CD8-positive, alpha-beta memory T cell (primary cell): ENCODE measurements around the gene STK39. TPM values are rescaled to one million over a fixed set of nuclear protein-coding genes. Genes with fewer than 3 reads are reported as not detected.

Source experiments
- CTCF ChIA-PET: fragments of 350-600 bp; sonication (Branson Sonifier 250); formaldehyde crosslinking; loops from one replicate; lab custom pipeline; 2021; ENCODE audit warnings: antibody characterized with exemption; lab: Charles Lee
- POLR2A ChIA-PET: fragments of 350-600 bp; sonication (Branson Sonifier 250); formaldehyde crosslinking; loops from one replicate; lab custom pipeline; 2021; ENCODE audit warnings: antibody characterized with exemption; lab: Charles Lee
- DNase-seq, 5 donors: peaks; one replicate each; pipeline versions ENCODE4 v3.0.0 to v3.0.0-alpha.2; 2020 to 2022; ENCODE audit warnings: mixed read lengths in 1 of 5
- H3K27ac ChIP-seq: one replicate; pipeline ENCODE4 v1.7.0; 2013; ENCODE audit warnings: low read depth, mild to moderate bottlenecking, low read length, moderate library complexity
- H3K27me3 ChIP-seq: 2 replicates; pipeline ENCODE4 v1.7.0; 2013; ENCODE audit warnings: low read length, mild to moderate bottlenecking; ENCODE audit not compliant: insufficient read depth, poor library complexity, severe bottlenecking
- H3K36me3 ChIP-seq: 2 replicates; pipeline ENCODE4 v1.7.0; 2013; ENCODE audit warnings: mild to moderate bottlenecking, low read length, moderate library complexity; ENCODE audit not compliant: insufficient read depth
- H3K4me1 ChIP-seq: 2 replicates; pipeline ENCODE4 v1.7.0; 2013; ENCODE audit warnings: mild to moderate bottlenecking, low read length, moderate library complexity; ENCODE audit not compliant: insufficient read depth
- H3K4me3 ChIP-seq: 2 replicates; pipeline ENCODE4 v1.7.0; 2013; ENCODE audit warnings: mild to moderate bottlenecking, low read length
- H3K9me3 ChIP-seq: 2 replicates; pipeline ENCODE4 v1.7.0; 2013; ENCODE audit warnings: mild to moderate bottlenecking, low read length
- H3K27ac Mint-ChIP-seq, 8 donors: one replicate each; pipeline ENCODE4 v1.8.0; 2020 to 2021; ENCODE audit warnings: mixed read lengths in 8 of 8, mild to moderate bottlenecking in 6 of 8, inconsistent platforms in 3 of 8, moderate library complexity in 3 of 8
- H3K27me3 Mint-ChIP-seq, 2 donors: one replicate each; pipeline ENCODE4 v1.8.0; 2020 to 2021; ENCODE audit warnings: mixed read lengths in 2 of 2, mild to moderate bottlenecking in 1 of 2, moderate library complexity in 1 of 2
- H3K36me3 Mint-ChIP-seq, 3 donors: one replicate each; pipeline ENCODE4 v1.8.0; 2020 to 2021; ENCODE audit warnings: mixed read lengths in 3 of 3, inconsistent platforms in 1 of 3, mild to moderate bottlenecking in 1 of 3
- H3K4me1 Mint-ChIP-seq, 3 donors: one replicate each; pipeline ENCODE4 v1.8.0; 2020 to 2021; ENCODE audit warnings: mixed read lengths in 3 of 3, inconsistent platforms in 1 of 3, mild to moderate bottlenecking in 1 of 3
- H3K4me3 Mint-ChIP-seq, 7 donors: one replicate each; pipeline ENCODE4 v1.8.0; 2020 to 2021; ENCODE audit warnings: mixed read lengths in 7 of 7, mild to moderate bottlenecking in 6 of 7, moderate library complexity in 4 of 7, inconsistent platforms in 2 of 7
- H3K9me3 Mint-ChIP-seq, 5 donors: one replicate each; pipeline ENCODE4 v1.8.0; 2020 to 2022; ENCODE audit warnings: mixed read lengths in 5 of 5, mild to moderate bottlenecking in 3 of 5, moderate library complexity in 2 of 5, inconsistent platforms in 1 of 5
- polyA plus RNA-seq: library from polyadenylated mRNA; unstranded; fragments of 300-500 nt; fragmentation: Illumina TruSeq; gene quantifications from one replicate; pipeline ENCODE4 v1.2.3, GENCODE V29; 2021
- total RNA-seq, 2 experiments: library from RNA; stranded (reverse); gene quantifications; one replicate each; pipeline ENCODE4 v1.2.3, GENCODE V29; 2021

Gene STK39
- total and polyA plus RNA-seq, 3 experiments from 2014 or later = 11.2 to 28.3 (median 25.7) TPM

GRCh38 chr2:168147830-168148794, 99.3 kb downstream of the STK39 start:
- Histone ChIP-seq H3K27me3 (no peaks in the 10 kb centered on the region), H3K9me3 (no peaks in the 10 kb centered on the region), H3K36me3 (no peaks in the 10 kb centered on the region), H3K4me3 (no peak overlapping the region), H3K27ac (no peak overlapping the region), H3K4me1 (no peaks in the 10 kb centered on the region)
- ChIA-PET CTCF (no interaction called here), POLR2A (no interaction called here)
- DNase-seq = no peak
- H3K27me3 Mint-ChIP-seq = no peaks in the 10 kb centered on the region
- H3K27ac Mint-ChIP-seq = peak overlapping the region in 1 of 8 donors; percentile 59
- no peak overlapping the region for H3K4me3 Mint-ChIP-seq
- peaks cover 15 to 28% (median 23%) of the 10 kb centered on the region in 3 donors for H3K4me1 Mint-ChIP-seq
- no peaks in the 10 kb centered on the region for H3K9me3 Mint-ChIP-seq
- peaks cover 0 to 51% (median 12%) of the 10 kb centered on the region in 3 donors for H3K36me3 Mint-ChIP-seq

GRCh38 chr2:168146892-168147810, 100.2 kb downstream of the STK39 start:
- ChIA-PET CTCF (no interaction called here), POLR2A (no interaction called here)
- Histone ChIP-seq H3K4me1 (no peaks in the 10 kb centered on the region), H3K36me3 (no peaks in the 10 kb centered on the region), H3K4me3 (no peak overlapping the region), H3K27me3 (no peaks in the 10 kb centered on the region), H3K27ac (no peak overlapping the region), H3K9me3 (no peaks in the 10 kb centered on the region)
- Mint-ChIP-seq H3K4me3 (no peak overlapping the region), H3K27ac (peak overlapping the region in 3 of 8 donors; percentile 16 to 61 (median 47)), H3K9me3 (no peaks in the 10 kb centered on the region), H3K27me3 (no peaks in the 10 kb centered on the region), H3K36me3 (peaks cover 0 to 44% (median 9%) of the 10 kb centered on the region in 3 donors), H3K4me1 (peaks cover 23 to 24% (median 23%) of the 10 kb centered on the region in 3 donors)
- DNase-seq = no peak

GRCh38 chr2:168145426-168146310, 101.7 kb downstream of the STK39 start:
- ChIA-PET CTCF (interaction anchor here (0.8 to 2.0 kb wide), 2 partner anchors 27 to 191 kb away, joined by 4 to 6 read pairs; no protein-coding TSS in a partner anchor), POLR2A (no interaction called here)
- H3K27me3 Mint-ChIP-seq = no peaks in the 10 kb centered on the region
- no peak overlapping the region for H3K4me3 Mint-ChIP-seq
- DNase-seq = no peak
- peaks cover 0 to 36% (median 8%) of the 10 kb centered on the region in 3 donors for H3K36me3 Mint-ChIP-seq
- H3K4me1 Mint-ChIP-seq = peaks cover 19 to 23% (median 22%) of the 10 kb centered on the region in 3 donors
- peak overlapping the region in 3 of 8 donors; percentile 47 to 89 (median 57) for H3K27ac Mint-ChIP-seq
- Histone ChIP-seq H3K9me3 (no peaks in the 10 kb centered on the region), H3K4me3 (no peak overlapping the region), H3K36me3 (no peaks in the 10 kb centered on the region), H3K27me3 (no peaks in the 10 kb centered on the region), H3K4me1 (no peaks in the 10 kb centered on the region), H3K27ac (no peak overlapping the region)
- no peaks in the 10 kb centered on the region for H3K9me3 Mint-ChIP-seq

GRCh38 chr2:168145011-168145410, 102.4 kb downstream of the STK39 start:
- no peak for DNase-seq
- Mint-ChIP-seq H3K4me3 (no peak overlapping the region), H3K4me1 (peaks cover 19 to 23% (median 22%) of the 10 kb centered on the region in 3 donors), H3K27ac (peak overlapping the region in 3 of 8 donors; percentile 42 to 89 (median 69)), H3K9me3 (no peaks in the 10 kb centered on the region), H3K27me3 (no peaks in the 10 kb centered on the region), H3K36me3 (peaks cover 0 to 41% (median 6%) of the 10 kb centered on the region in 3 donors)
- ChIA-PET POLR2A (no interaction called here), CTCF (interaction anchor here (1.2 to 2.0 kb wide), 2 partner anchors 42 to 192 kb away, joined by 3 to 6 read pairs; no protein-coding TSS in a partner anchor)
- H3K27ac ChIP-seq = no peak overlapping the region
- H3K36me3 ChIP-seq = no peaks in the 10 kb centered on the region
- H3K4me1 ChIP-seq = no peaks in the 10 kb centered on the region
- H3K9me3 ChIP-seq = no peaks in the 10 kb centered on the region
- no peaks in the 10 kb centered on the region for H3K27me3 ChIP-seq
- no peak overlapping the region for H3K4me3 ChIP-seq

- H3K27me3 ChIP-seq = no peaks in the 10 kb centered on the region
- H3K4me1 Mint-ChIP-seq = peaks cover 14 to 23% (median 16%) of the 10 kb centered on the region in 3 donors
- H3K4me3 ChIP-seq = no peak overlapping the region
- no peaks in the 10 kb centered on the region for H3K36me3 ChIP-seq
- H3K36me3 Mint-ChIP-seq = peaks cover 0 to 39% (median 6%) of the 10 kb centered on the region in 3 donors
- H3K4me1 ChIP-seq = no peaks in the 10 kb centered on the region
- H3K9me3 Mint-ChIP-seq = no peaks in the 10 kb centered on the region
- no peaks in the 10 kb centered on the region for H3K27me3 Mint-ChIP-seq
- no peaks in the 10 kb centered on the region for H3K9me3 ChIP-seq
- no peak overlapping the region for H3K4me3 Mint-ChIP-seq
- H3K27ac ChIP-seq = no peak overlapping the region
- ChIA-PET POLR2A (no interaction called here), CTCF (interaction anchor here (1.2 to 2.0 kb wide), 2 partner anchors 43 to 193 kb away, joined by 3 to 6 read pairs; no protein-coding TSS in a partner anchor)
- H3K27ac Mint-ChIP-seq = peak overlapping the region in 1 of 8 donors; percentile 43
- no peak for DNase-seq
Observed at GRCh38 chr2:168143813-168144212, 103.6 kb downstream of the STK39 start.

GRCh38 chr2:168140892-168141291, 106.5 kb downstream of the STK39 start:
- Histone ChIP-seq H3K4me1 (no peaks in the 10 kb centered on the region), H3K4me3 (no peak overlapping the region), H3K36me3 (no peaks in the 10 kb centered on the region), H3K27ac (no peak overlapping the region), H3K9me3 (no peaks in the 10 kb centered on the region), H3K27me3 (no peaks in the 10 kb centered on the region)
- Mint-ChIP-seq H3K36me3 (peaks cover 0 to 46% (median 10%) of the 10 kb centered on the region in 3 donors), H3K9me3 (no peaks in the 10 kb centered on the region), H3K4me3 (no peak overlapping the region), H3K27me3 (no peaks in the 10 kb centered on the region), H3K4me1 (peaks cover 23 to 39% (median 25%) of the 10 kb centered on the region in 3 donors), H3K27ac (peak overlapping the region in 1 of 8 donors; percentile 10)
- ChIA-PET CTCF (interaction anchor here (1.3 kb wide), 1 partner anchor 12 kb away, joined by 3 read pairs; no protein-coding TSS in a partner anchor), POLR2A (no interaction called here)
- DNase-seq = no peak

GRCh38 chr2:168139852-168140251, 107.5 kb downstream of the STK39 start:
- H3K4me1 ChIP-seq = no peaks in the 10 kb centered on the region
- peaks cover 23 to 41% (median 28%) of the 10 kb centered on the region in 3 donors for H3K4me1 Mint-ChIP-seq
- no peak overlapping the region for H3K4me3 Mint-ChIP-seq
- DNase-seq = no peak
- no peaks in the 10 kb centered on the region for H3K36me3 ChIP-seq
- ChIA-PET CTCF (interaction anchor here (1.3 kb wide), 2 partner anchors 11 to 197 kb away, joined by 3 read pairs; no protein-coding TSS in a partner anchor), POLR2A (interaction anchor here (0.5 kb wide), 1 partner anchor 80 kb away, joined by 3 read pairs; no protein-coding TSS in a partner anchor)
- H3K27me3 ChIP-seq = no peaks in the 10 kb centered on the region
- no peaks in the 10 kb centered on the region for H3K9me3 ChIP-seq
- no peak overlapping the region for H3K4me3 ChIP-seq
- peaks cover 0 to 51% (median 15%) of the 10 kb centered on the region in 3 donors for H3K36me3 Mint-ChIP-seq
- no peaks in the 10 kb centered on the region for H3K27me3 Mint-ChIP-seq
- no peaks in the 10 kb centered on the region for H3K9me3 Mint-ChIP-seq
- H3K27ac Mint-ChIP-seq = peak overlapping the region in 3 of 8 donors; percentile 18 to 67 (median 21)
- H3K27ac ChIP-seq = no peak overlapping the region
